Naive thymus-derived CD4-positive, alpha-beta T cell (primary cell): ENCODE measurements around the gene GSTT4. TPM values are rescaled to one million over a fixed set of nuclear protein-coding genes. Genes with fewer than 3 reads are reported as not detected.

ENCODE experiments used
- ATAC-seq: fragments of 150-1000 bp; cut with Tn5 transposase; 2 replicates; pipeline ENCODE4 v1.10.0; 2021; ENCODE audit warnings: mild to moderate bottlenecking, moderate library complexity
- CTCF ChIA-PET: fragments of 350-600 bp; sonication (Branson Sonifier 250); formaldehyde crosslinking; loops from one replicate; lab custom pipeline; 2021; ENCODE audit warnings: antibody characterized with exemption; lab: Charles Lee
- POLR2A ChIA-PET: fragments of 350-600 bp; sonication (Branson Sonifier 250); formaldehyde crosslinking; loops from one replicate; lab custom pipeline; 2021; ENCODE audit warnings: antibody characterized with exemption, inconsistent platforms; lab: Charles Lee
- DNase-seq, 9 donors: peaks; one replicate each; pipeline versions ENCODE4 v3.0.0 to v3.0.0-alpha.2; 2020 to 2022; ENCODE audit warnings: mixed read lengths in 1 of 9
- H3K27ac ChIP-seq: one replicate; pipeline ENCODE4 v1.7.0; 2013; ENCODE audit warnings: mild to moderate bottlenecking, low read depth, low read length, moderate library complexity
- H3K27me3 ChIP-seq, 2 donors: one replicate each; pipeline ENCODE4 v1.7.0; 2013; ENCODE audit warnings: low read length in 2 of 2, mild to moderate bottlenecking in 2 of 2, moderate library complexity in 2 of 2; ENCODE audit not compliant: control insufficient read depth in 2 of 2, insufficient read depth in 2 of 2
- H3K36me3 ChIP-seq, 3 experiments: 1 replicate in 2 of 3; 2 replicates in 1 of 3; pipeline ENCODE4 v1.7.0; 2013; ENCODE audit warnings: low read length in 3 of 3, mild to moderate bottlenecking in 3 of 3, moderate library complexity in 1 of 3; ENCODE audit not compliant: insufficient read depth in 3 of 3, control insufficient read depth in 2 of 3
- H3K4me1 ChIP-seq, 2 donors: one replicate each; pipeline ENCODE4 v1.7.0; 2013; ENCODE audit warnings: low read length in 2 of 2, mild to moderate bottlenecking in 2 of 2, moderate library complexity in 1 of 2; ENCODE audit not compliant: control insufficient read depth in 2 of 2, insufficient read depth in 2 of 2
- H3K4me3 ChIP-seq: 2 replicates; pipeline ENCODE4 v1.7.0; 2013; ENCODE audit warnings: mild to moderate bottlenecking, low read length
- H3K9me3 ChIP-seq, 3 experiments: 1 replicate in 2 of 3; 2 replicates in 1 of 3; pipeline ENCODE4 v1.7.0; 2013; ENCODE audit warnings: low read length in 3 of 3; ENCODE audit not compliant: control insufficient read depth in 2 of 3
- H3K27ac Mint-ChIP-seq, 9 donors: one replicate each; pipeline ENCODE4 v1.8.0; 2020 to 2022; ENCODE audit warnings: mixed read lengths in 9 of 9, mild to moderate bottlenecking in 8 of 9, moderate library complexity in 5 of 9, inconsistent platforms in 2 of 9
- H3K27me3 Mint-ChIP-seq, 5 donors: one replicate each; pipeline ENCODE4 v1.8.0; 2021 to 2022; ENCODE audit warnings: mixed read lengths in 5 of 5, mild to moderate bottlenecking in 1 of 5
- H3K36me3 Mint-ChIP-seq, 5 donors: one replicate each; pipeline ENCODE4 v1.8.0; 2020 to 2022; ENCODE audit warnings: mixed read lengths in 5 of 5, mild to moderate bottlenecking in 3 of 5, inconsistent platforms in 1 of 5
- H3K4me1 Mint-ChIP-seq, 7 donors: one replicate each; pipeline ENCODE4 v1.8.0; 2020 to 2022; ENCODE audit warnings: mixed read lengths in 7 of 7, mild to moderate bottlenecking in 3 of 7, inconsistent platforms in 1 of 7
- H3K4me3 Mint-ChIP-seq, 10 donors: one replicate each; pipeline ENCODE4 v1.8.0; 2020 to 2022; ENCODE audit warnings: mild to moderate bottlenecking in 10 of 10, mixed read lengths in 10 of 10, moderate library complexity in 6 of 10, inconsistent platforms in 2 of 10
- H3K9me3 Mint-ChIP-seq, 11 donors: one replicate each; pipeline ENCODE4 v1.8.0; 2020 to 2022; ENCODE audit warnings: mixed read lengths in 11 of 11, mild to moderate bottlenecking in 4 of 11, inconsistent platforms in 1 of 11, moderate library complexity in 1 of 11
- intact Hi-C, 2 donors: fragments of 100-400 bp; cut with micrococcal nuclease; formaldehyde crosslinking; loops; one replicate each; pipeline ENCODE4 v1.15.1; 2023
- polyA plus RNA-seq, 2 donors: library from polyadenylated mRNA; unstranded; fragments of 300-500 nt; fragmentation: Illumina TruSeq; gene quantifications; one replicate each; pipeline ENCODE4 v1.2.3, GENCODE V29; 2021
- total RNA-seq, 6 experiments: library from RNA in 5 of 6; stranded (reverse) in 5 of 6; gene quantifications; 1 replicate in 5 of 6; 2 replicates in 1 of 6; pipeline ENCODE4 v1.2.3 and lab custom pipeline; 2021 to 2026

Gene GSTT4
- total and polyA plus RNA-seq, 7 experiments from 2014 or later, result not detected

DNA sequence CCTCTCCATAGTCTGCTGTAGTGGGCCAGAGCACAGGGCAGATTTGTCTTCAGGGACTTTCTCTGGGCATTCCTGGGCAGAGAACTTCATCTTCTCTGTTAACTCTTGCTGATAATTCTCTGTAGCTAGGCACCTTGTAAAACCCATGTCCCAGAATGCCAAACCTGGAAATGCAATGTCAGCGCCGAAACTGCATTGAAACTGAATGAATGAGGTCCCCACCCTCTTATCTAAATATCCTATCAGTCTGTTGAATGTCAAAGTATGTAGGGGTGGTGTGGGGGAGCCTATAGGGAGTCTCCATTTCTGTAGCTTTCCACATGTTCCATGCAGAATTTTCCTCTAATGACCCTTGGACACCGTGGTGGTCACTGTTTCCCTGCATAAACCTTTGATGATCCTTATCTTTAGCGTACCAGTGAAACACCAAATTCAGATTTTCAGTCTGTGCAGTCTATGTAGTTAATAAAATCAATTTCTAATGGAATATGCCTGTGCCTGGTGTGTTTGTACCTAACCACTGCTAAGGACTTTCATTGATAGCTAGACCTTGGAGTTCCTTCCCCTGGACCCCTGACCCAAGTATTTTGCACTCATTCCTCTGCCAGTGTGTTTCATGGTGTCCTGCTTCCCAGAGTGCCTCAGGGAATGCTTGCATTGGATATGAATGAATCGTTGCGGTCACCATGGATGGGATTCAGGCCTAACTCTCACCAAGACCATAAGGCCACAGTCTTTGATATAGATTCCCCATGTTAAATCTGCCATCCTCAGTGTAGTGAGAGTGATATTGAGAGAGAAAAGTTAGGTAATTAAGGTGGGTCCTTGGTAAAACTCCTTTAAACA is 3.4 kb upstream of the GSTT4 start:
- ATAC-seq (no peak), DNase-seq (no peak)
- H3K27me3 ChIP-seq, result no peaks in the 10 kb centered on the region
- H3K36me3 ChIP-seq, result peaks cover 0 to 5% (median 0%) of the 10 kb centered on the region in 3 experiments
- Mint-ChIP-seq H3K4me3 (no peak overlapping the region), H3K27me3 (no peaks in the 10 kb centered on the region), H3K27ac (peak overlapping the region in 3 of 9 donors; percentile 12 to 37 (median 28)), H3K9me3 (peaks cover 0 to 6% (median 0%) of the 10 kb centered on the region in 11 donors), H3K4me1 (peaks cover 9 to 30% (median 24%) of the 10 kb centered on the region in 7 donors), H3K36me3 (peaks cover 0 to 4% (median 0%) of the 10 kb centered on the region in 5 donors)
- peaks cover 4 to 10% of the 10 kb centered on the region in 2 donors for H3K4me1 ChIP-seq
- no peaks in the 10 kb centered on the region for H3K9me3 ChIP-seq
- no peak overlapping the region for H3K4me3 ChIP-seq
- no peak overlapping the region for H3K27ac ChIP-seq
- ChIA-PET CTCF (no interaction called here), POLR2A (no interaction called here)
- intact Hi-C loops, result no loop called here

DNA sequence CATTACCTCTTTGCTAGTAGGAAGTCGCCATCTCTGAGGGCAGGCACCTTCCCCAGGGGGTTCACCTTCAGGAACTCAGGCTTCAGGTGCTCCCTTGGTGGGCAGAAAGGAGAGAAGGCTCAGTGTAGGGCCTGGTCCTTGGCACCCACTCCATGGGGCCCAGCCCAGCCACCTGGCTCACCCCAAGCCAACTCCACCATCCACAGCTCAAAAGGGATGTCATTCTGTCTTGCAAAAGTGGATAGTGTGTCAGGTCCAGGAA is 2.7 kb upstream of the GSTT4 start:
- Histone ChIP-seq H3K36me3 (peaks cover 0 to 5% (median 0%) of the 10 kb centered on the region in 3 experiments), H3K4me1 (peaks cover 4 to 10% of the 10 kb centered on the region in 2 donors), H3K4me3 (no peak overlapping the region), H3K27me3 (no peaks in the 10 kb centered on the region), H3K9me3 (no peaks in the 10 kb centered on the region), H3K27ac (no peak overlapping the region)
- Mint-ChIP-seq H3K27ac (peak overlapping the region in 1 of 9 donors; percentile 28), H3K27me3 (peaks cover 0 to 4% (median 0%) of the 10 kb centered on the region in 5 donors), H3K4me3 (no peak overlapping the region), H3K9me3 (peaks cover 0 to 6% (median 0%) of the 10 kb centered on the region in 11 donors), H3K4me1 (peaks cover 5 to 25% (median 19%) of the 10 kb centered on the region in 7 donors), H3K36me3 (peaks cover 0 to 4% (median 0%) of the 10 kb centered on the region in 5 donors)
- CTCF ChIA-PET, result no interaction called here
- POLR2A ChIA-PET, result no interaction called here
- intact Hi-C loops, result no loop called here
- DNase-seq (no peak), ATAC-seq (no peak)

DNA sequence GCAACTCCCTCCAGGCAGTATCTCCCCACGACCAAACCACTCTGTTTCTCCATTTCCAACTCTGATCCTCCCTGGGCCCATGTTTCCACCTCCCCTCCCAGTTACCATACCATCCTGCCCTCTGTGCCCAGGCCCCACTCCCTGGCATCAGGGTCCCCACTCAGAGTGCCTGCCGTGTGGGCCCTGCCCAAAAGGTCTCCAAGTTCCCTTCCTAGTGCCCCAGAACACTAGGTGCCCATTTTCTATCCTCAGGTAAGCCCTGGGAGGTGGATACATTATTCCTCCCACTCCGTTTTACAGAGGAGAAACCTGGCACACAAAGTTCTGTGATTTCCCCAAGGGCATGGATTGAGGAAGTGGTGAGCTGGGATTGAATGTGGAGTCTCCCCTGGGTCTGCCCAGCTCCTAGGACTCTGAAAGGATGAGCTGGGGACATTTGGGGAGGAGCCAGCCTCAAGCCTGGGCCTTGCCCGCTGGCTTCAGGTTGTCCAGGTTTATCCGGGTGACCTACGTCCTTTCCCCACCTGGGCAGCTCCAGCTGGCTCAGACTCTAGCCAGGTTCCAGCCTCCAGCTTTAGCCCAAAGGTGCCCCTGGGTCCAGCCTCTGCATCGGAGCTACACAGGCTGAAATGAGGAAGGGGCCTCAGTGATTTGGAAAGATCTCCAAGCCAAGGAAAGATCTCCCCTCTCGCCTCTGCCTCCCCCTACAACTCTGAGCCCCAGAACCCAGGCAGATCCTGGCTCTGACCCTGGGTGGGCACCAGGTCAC is 2.2 kb upstream of the GSTT4 start:
- Mint-ChIP-seq H3K9me3 (peaks cover 0 to 6% (median 0%) of the 10 kb centered on the region in 11 donors), H3K36me3 (peaks cover 0 to 4% (median 0%) of the 10 kb centered on the region in 5 donors), H3K27ac (no peak overlapping the region), H3K27me3 (peaks cover 0 to 4% (median 0%) of the 10 kb centered on the region in 5 donors), H3K4me3 (no peak overlapping the region), H3K4me1 (peaks cover 5 to 22% (median 17%) of the 10 kb centered on the region in 7 donors)
- DNase-seq (no peak), ATAC-seq (no peak)
- peaks cover 0 to 5% (median 0%) of the 10 kb centered on the region in 3 experiments for H3K36me3 ChIP-seq
- H3K27me3 ChIP-seq, result no peaks in the 10 kb centered on the region
- no peak overlapping the region for H3K27ac ChIP-seq
- CTCF ChIA-PET, result no interaction called here
- POLR2A ChIA-PET, result no interaction called here
- H3K4me3 ChIP-seq, result no peak overlapping the region
- H3K9me3 ChIP-seq, result no peaks in the 10 kb centered on the region
- peaks cover 2 to 9% of the 10 kb centered on the region in 2 donors for H3K4me1 ChIP-seq
- intact Hi-C loops, result no loop called here

DNA sequence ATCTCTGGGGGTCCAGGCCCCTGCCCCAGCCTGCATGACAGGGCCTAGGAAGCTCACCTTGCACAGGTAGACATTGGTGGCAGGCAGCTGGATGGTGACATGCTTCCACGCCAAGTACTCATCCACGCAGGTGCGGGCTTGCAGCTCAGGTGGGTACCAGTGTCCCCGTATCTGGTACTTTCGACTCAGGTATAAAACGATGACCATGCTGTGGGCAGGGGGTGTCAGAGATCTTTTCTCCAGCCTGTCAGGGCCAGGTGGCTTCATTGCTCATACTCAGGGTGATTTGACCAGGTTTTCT is 1.6 kb upstream of the GSTT4 start:
- no peaks in the 10 kb centered on the region for H3K9me3 ChIP-seq
- H3K4me3 Mint-ChIP-seq, result no peak overlapping the region
- intact Hi-C loops, result no loop called here
- H3K4me1 ChIP-seq, result peaks cover 0 to 3% of the 10 kb centered on the region in 2 donors
- H3K27me3 Mint-ChIP-seq, result peaks cover 0 to 5% (median 0%) of the 10 kb centered on the region in 5 donors
- no peak overlapping the region for H3K4me3 ChIP-seq
- H3K9me3 Mint-ChIP-seq, result peaks cover 0 to 6% (median 0%) of the 10 kb centered on the region in 11 donors
- no peak overlapping the region for H3K27ac Mint-ChIP-seq
- POLR2A ChIA-PET, result no interaction called here
- ATAC-seq (no peak), DNase-seq (no peak)
- H3K36me3 Mint-ChIP-seq, result peaks cover 0 to 4% (median 0%) of the 10 kb centered on the region in 5 donors
- peaks cover 5 to 16% (median 12%) of the 10 kb centered on the region in 7 donors for H3K4me1 Mint-ChIP-seq
- H3K27me3 ChIP-seq, result no peaks in the 10 kb centered on the region
- H3K27ac ChIP-seq, result no peak overlapping the region
- peaks cover 0 to 5% (median 0%) of the 10 kb centered on the region in 3 experiments for H3K36me3 ChIP-seq
- CTCF ChIA-PET, result no interaction called here

DNA sequence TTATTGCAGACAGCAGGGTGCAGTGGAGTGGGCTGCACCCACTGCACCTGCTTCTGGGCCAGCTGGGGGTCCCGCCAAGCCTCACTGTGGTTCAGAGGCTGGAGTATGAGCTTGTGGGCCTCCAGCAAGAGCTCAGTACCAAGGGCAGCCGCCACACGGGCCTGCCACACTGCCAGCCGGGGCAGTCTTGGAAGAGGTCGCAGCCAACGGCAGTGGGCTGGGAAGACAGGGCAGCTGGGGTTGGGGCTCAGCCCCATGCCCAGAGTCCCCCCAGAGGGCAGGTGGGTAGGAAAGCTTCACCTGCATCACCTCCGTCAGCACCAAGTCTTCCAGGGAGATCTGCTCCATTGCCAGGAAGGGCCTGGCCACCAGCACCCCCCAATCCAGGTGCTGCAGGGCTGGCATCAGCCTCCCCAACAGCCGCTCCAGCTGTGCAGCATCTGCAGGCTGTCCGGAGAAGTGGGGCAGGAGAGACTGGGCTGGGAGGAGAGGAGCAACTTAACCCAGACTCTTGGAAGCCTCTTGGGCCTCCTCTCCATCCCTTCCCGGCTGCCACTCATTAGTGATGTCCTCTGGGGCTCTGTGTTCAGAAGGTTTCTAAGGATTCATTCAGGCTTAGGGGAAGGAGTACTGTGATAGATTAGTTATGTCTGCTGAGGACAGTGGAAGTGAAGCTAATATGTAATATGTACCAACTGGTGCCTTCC is 1.1 kb upstream of the GSTT4 start:
- H3K36me3 Mint-ChIP-seq, result peaks cover 0 to 4% (median 0%) of the 10 kb centered on the region in 5 donors
- peaks cover 0 to 7% (median 0%) of the 10 kb centered on the region in 5 donors for H3K27me3 Mint-ChIP-seq
- Histone ChIP-seq H3K4me1 (no peaks in the 10 kb centered on the region), H3K4me3 (no peak overlapping the region), H3K9me3 (no peaks in the 10 kb centered on the region), H3K27me3 (no peaks in the 10 kb centered on the region), H3K27ac (no peak overlapping the region), H3K36me3 (peaks cover 0 to 3% (median 0%) of the 10 kb centered on the region in 3 experiments)
- H3K27ac Mint-ChIP-seq, result peak overlapping the region in 1 of 9 donors; percentile 8
- POLR2A ChIA-PET, result no interaction called here
- peaks cover 0 to 6% (median 0%) of the 10 kb centered on the region in 11 donors for H3K9me3 Mint-ChIP-seq
- peaks cover 5 to 16% (median 12%) of the 10 kb centered on the region in 7 donors for H3K4me1 Mint-ChIP-seq
- H3K4me3 Mint-ChIP-seq, result no peak overlapping the region
- intact Hi-C loops, result no loop called here
- CTCF ChIA-PET, result no interaction called here
- DNase-seq, result no peak
- ATAC-seq, result no peak

GRCh38 chr22:24003887-24004286 is 1.4 kb downstream of the GSTT4 start:
- Mint-ChIP-seq H3K27me3 (peaks cover 0 to 7% (median 0%) of the 10 kb centered on the region in 5 donors), H3K27ac (peak overlapping the region in 1 of 9 donors; percentile 28), H3K36me3 (no peaks in the 10 kb centered on the region), H3K9me3 (no peaks in the 10 kb centered on the region), H3K4me3 (no peak overlapping the region), H3K4me1 (peaks cover 0 to 2% (median 0%) of the 10 kb centered on the region in 7 donors)
- no peaks in the 10 kb centered on the region for H3K27me3 ChIP-seq
- intact Hi-C loops, result no loop called here
- ChIA-PET POLR2A (no interaction called here), CTCF (no interaction called here)
- H3K36me3 ChIP-seq, result no peaks in the 10 kb centered on the region
- H3K27ac ChIP-seq, result no peak overlapping the region
- no peaks in the 10 kb centered on the region for H3K4me1 ChIP-seq
- DNase-seq (no peak), ATAC-seq (no peak)
- H3K9me3 ChIP-seq, result no peaks in the 10 kb centered on the region
- no peak overlapping the region for H3K4me3 ChIP-seq
